HG03135 (cell line): Measurements from ENCODE around the gene CD46.
"Not testable (repeated sequence)": the region's sequence is repeated elsewhere in the genome, so short reads cannot be mapped to it uniquely, and the experiment has no call there.

Source experiments
- ATAC-seq: cut with Tn5 transposase; IDR thresholded peaks from one replicate; pipeline ENCODE4 v1.9.1; 2021; ENCODE audit warnings: mild to moderate bottlenecking, moderate library complexity; ENCODE audit not compliant: unreplicated experiment

CD46 gene

GRCh38 chr1:207750631-207751305 lies 1.1 kb upstream of the CD46 start:
- no peak for ATAC-seq

GRCh38 chr1:207751463-207751789 lies 428 bp upstream of the CD46 start:
- ATAC-seq = not testable (repeated sequence)

GRCh38 chr1:207752456-207752998 lies 673 bp downstream of the CD46 start:
- ATAC-seq = peak; percentile 29

- no peak for ATAC-seq
Observed at GRCh38 chr1:207753611-207754010, 1.8 kb downstream of the CD46 start.

- ATAC-seq = no peak
Observed at GRCh38 chr1:207754011-207754410, 2.2 kb downstream of the CD46 start.

- ATAC-seq = no peak
Observed at GRCh38 chr1:207754974-207755700, 3.3 kb downstream of the CD46 start.

GRCh38 chr1:207755846-207756693 lies 4.2 kb downstream of the CD46 start:
- no peak for ATAC-seq

- no peak for ATAC-seq
Observed at GRCh38 chr1:207762622-207763021, 10.8 kb downstream of the CD46 start.

- ATAC-seq = no peak
Observed at GRCh38 chr1:207763091-207763490, 11.2 kb downstream of the CD46 start.

- ATAC-seq = no peak
Observed at GRCh38 chr1:207763972-207764371, 12.1 kb downstream of the CD46 start.

GRCh38 chr1:207766569-207766968 lies 14.7 kb downstream of the CD46 start:
- no peak for ATAC-seq

GRCh38 chr1:207770514-207770913 lies 18.7 kb downstream of the CD46 start:
- ATAC-seq = not testable (repeated sequence)

- not testable (repeated sequence) for ATAC-seq
Observed at GRCh38 chr1:207776045-207776444, 24.2 kb downstream of the CD46 start.

- ATAC-seq = not testable (repeated sequence)
Observed at GRCh38 chr1:207777412-207777811, 25.6 kb downstream of the CD46 start.

GRCh38 chr1:207779008-207779407 lies 27.2 kb downstream of the CD46 start:
- ATAC-seq = no peak

GRCh38 chr1:207781312-207781711 lies 29.5 kb downstream of the CD46 start:
- no peak for ATAC-seq

- ATAC-seq = no peak
Observed at GRCh38 chr1:207787776-207788175, 35.9 kb downstream of the CD46 start.

GRCh38 chr1:207789386-207789785 lies 37.5 kb downstream of the CD46 start:
- ATAC-seq = no peak

GRCh38 chr1:207789792-207790787 lies 38.2 kb downstream of the CD46 start:
- no peak for ATAC-seq

- no peak for ATAC-seq
Observed at GRCh38 chr1:207791290-207791689, 39.4 kb downstream of the CD46 start.
